DND-41 (cell line): ENCODE measurements around the gene GDF11.

Source experiments
- EZH2 ChIP-seq: IDR thresholded peaks from 3 replicates; pipeline ENCODE4 v1.6.1; 2012; ENCODE audit warnings: borderline replicate concordance, low read depth, mild to moderate bottlenecking, moderate library complexity, low read length, inconsistent platforms; ENCODE audit not compliant: severe bottlenecking
- TF ChIP-seq, protein P1 (sequence below): IDR thresholded peaks from 2 replicates; pipeline ENCODE4 v1.5.1; 2012; ENCODE audit warnings: borderline replicate concordance, low read length, moderate library complexity, mild to moderate bottlenecking; ENCODE audit not compliant: poor library complexity, severe bottlenecking; ENCODE audit errors: extremely low read depth

- TF ChIP-seq, protein P1, sequence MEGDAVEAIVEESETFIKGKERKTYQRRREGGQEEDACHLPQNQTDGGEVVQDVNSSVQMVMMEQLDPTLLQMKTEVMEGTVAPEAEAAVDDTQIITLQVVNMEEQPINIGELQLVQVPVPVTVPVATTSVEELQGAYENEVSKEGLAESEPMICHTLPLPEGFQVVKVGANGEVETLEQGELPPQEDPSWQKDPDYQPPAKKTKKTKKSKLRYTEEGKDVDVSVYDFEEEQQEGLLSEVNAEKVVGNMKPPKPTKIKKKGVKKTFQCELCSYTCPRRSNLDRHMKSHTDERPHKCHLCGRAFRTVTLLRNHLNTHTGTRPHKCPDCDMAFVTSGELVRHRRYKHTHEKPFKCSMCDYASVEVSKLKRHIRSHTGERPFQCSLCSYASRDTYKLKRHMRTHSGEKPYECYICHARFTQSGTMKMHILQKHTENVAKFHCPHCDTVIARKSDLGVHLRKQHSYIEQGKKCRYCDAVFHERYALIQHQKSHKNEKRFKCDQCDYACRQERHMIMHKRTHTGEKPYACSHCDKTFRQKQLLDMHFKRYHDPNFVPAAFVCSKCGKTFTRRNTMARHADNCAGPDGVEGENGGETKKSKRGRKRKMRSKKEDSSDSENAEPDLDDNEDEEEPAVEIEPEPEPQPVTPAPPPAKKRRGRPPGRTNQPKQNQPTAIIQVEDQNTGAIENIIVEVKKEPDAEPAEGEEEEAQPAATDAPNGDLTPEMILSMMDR: no peak
- no peak for TF ChIP-seq EZH2
These were observed 1.6 kb downstream of the GDF11 start for GRCh38 chr12:55744340-55745030.
